A549 (cell line): ENCODE data around the gene SLC13A4. TPM values are rescaled to one million over a fixed set of nuclear protein-coding genes. Genes with fewer than 3 reads are reported as not detected.

ENCODE experiments used
- ATAC-seq, 2 experiments: fragments of 200-7000 bp in 1 of 2; fragments of >200 bp in 1 of 2; cut with Nextera tagmentation in 1 of 2; cut with Tn5 transposase in 1 of 2; 3 replicates each; pipeline versions ENCODE4 v1.8.0 to v1.9.1; 2018 to 2020; ENCODE audit warnings: mild to moderate bottlenecking in 1 of 2, moderate library complexity in 1 of 2
- CTCF ChIA-PET: fragments of 300-600 bp; sonication (Branson Sonifier 250); formaldehyde crosslinking; extraction: SDS; loops from one replicate; lab custom pipeline; 2021; ENCODE audit warnings: antibody characterized with exemption, inconsistent platforms; lab: Yijun Ruan, JAX
- POLR2A ChIA-PET: fragments of 350-600 bp; formaldehyde crosslinking; extraction: SDS; loops from one replicate; lab custom pipeline; 2021; ENCODE audit warnings: antibody characterized with exemption, inconsistent platforms; lab: Yijun Ruan, JAX
- DNase-seq, 2 experiments: peaks; one replicate each; pipeline versions ENCODE4 v3.0.0 to v3.0.0-alpha.2; 2011 to 2016; ENCODE audit warnings: low read depth in 1 of 2, low spot score in 1 of 2
- FAIRE-seq: peaks from 2 replicates; lab custom pipeline; 2011; peaks lifted over from hg19 to GRCh38; lab: Jason Lieb, UNC
- H3K27ac ChIP-seq, 2 experiments: fragments of >200 bp; sonication (Bioruptor Twin); formaldehyde crosslinking; 3 replicates each; pipeline ENCODE4 v1.5.1; 2016 to 2017
- H3K4me1 ChIP-seq: fragments of >200 bp; sonication (Bioruptor Twin); formaldehyde crosslinking; 3 replicates; pipeline ENCODE4 v1.6.1; 2016
- H3K4me2 ChIP-seq: fragments of >200 bp; sonication (Bioruptor Twin); formaldehyde crosslinking; 3 replicates; pipeline ENCODE4 v1.6.1; 2016
- H3K4me3 ChIP-seq: fragments of >200 bp; sonication (Bioruptor Twin); formaldehyde crosslinking; 3 replicates; pipeline ENCODE4 v1.5.1; 2016
- H3K9me3 ChIP-seq: fragments of >200 bp; sonication (Bioruptor Twin); formaldehyde crosslinking; 3 replicates; pipeline ENCODE4 v1.6.1; 2016
- ATOH8 ChIP-seq: fragments of 250-450 bp; sonication (Bioruptor Pico); IDR thresholded peaks from 2 replicates; pipeline ENCODE4 v1.5.0; 2020; ENCODE audit warnings: low read depth, mild to moderate bottlenecking, moderate library complexity
- BHLHE40 ChIP-seq: IDR thresholded peaks from 2 replicates; pipeline ENCODE4 v1.6.1; 2012; ENCODE audit warnings: low read depth, low read length, inconsistent platforms
- CBX8 ChIP-seq: fragments of 200-600 bp; sonication (generic); IDR thresholded peaks from 2 replicates; pipeline ENCODE4 v1.6.1; 2016
- CEBPB ChIP-seq, 2 experiments: fragments of >200 bp in 1 of 2; sonication (Bioruptor Twin) in 1 of 2; formaldehyde crosslinking in 1 of 2; IDR thresholded peaks; 2 replicates each; pipeline ENCODE4 v1.6.1; 2012 to 2016
- CHD4 ChIP-seq: fragments of 200-600 bp; sonication (generic); IDR thresholded peaks from 2 replicates; pipeline ENCODE4 v1.6.1; 2016; ENCODE audit warnings: antibody characterized with exemption, mild to moderate bottlenecking, borderline replicate concordance
- CTCF ChIP-seq: fragments of >200 bp; sonication (Bioruptor Twin); formaldehyde crosslinking; IDR thresholded peaks from 3 replicates; pipeline ENCODE4 v1.5.1; 2016
- EHF ChIP-seq: fragments of 250-450 bp; sonication (Bioruptor Pico); IDR thresholded peaks from 2 replicates; pipeline ENCODE4 v1.5.0; 2020; ENCODE audit warnings: mild to moderate bottlenecking
- EP300 ChIP-seq, 2 experiments: fragments of >200 bp; sonication (Bioruptor Twin); formaldehyde crosslinking; IDR thresholded peaks; 2 replicates in 1 of 2; 3 replicates in 1 of 2; pipeline ENCODE4 v1.6.1; 2016 to 2017
- FOSB ChIP-seq: fragments of 250-450 bp; sonication (Bioruptor Pico); IDR thresholded peaks from 2 replicates; pipeline ENCODE4 v1.5.0; 2020; ENCODE audit warnings: mild to moderate bottlenecking, moderate library complexity
- FOSL2 ChIP-seq, 2 experiments: fragments of 450-650 bp in 1 of 2; fragments of >200 bp in 1 of 2; sonication (Bioruptor Twin) in 1 of 2; formaldehyde crosslinking; IDR thresholded peaks; 2 replicates each; pipeline versions ENCODE4 v1.5.0 to v1.6.1; 2016 to 2020; ENCODE audit warnings: mild to moderate bottlenecking in 1 of 2, moderate library complexity in 1 of 2
- GATA3 ChIP-seq: IDR thresholded peaks from 2 replicates; pipeline ENCODE4 v1.6.1; 2012; ENCODE audit warnings: borderline replicate concordance
- HDAC2 ChIP-seq: fragments of 200-600 bp; sonication (generic); IDR thresholded peaks from 2 replicates; pipeline ENCODE4 v1.6.1; 2016
- HEYL ChIP-seq: fragments of 250-450 bp; sonication (Bioruptor Pico); IDR thresholded peaks from 2 replicates; pipeline ENCODE4 v1.8.0; 2021; ENCODE audit warnings: mild to moderate bottlenecking, moderate library complexity
- HMGXB4 ChIP-seq: fragments of 250-450 bp; sonication (Bioruptor Pico); IDR thresholded peaks from 2 replicates; pipeline ENCODE4 v1.5.0; 2021; ENCODE audit warnings: mild to moderate bottlenecking, moderate library complexity, borderline replicate concordance
- JUNB ChIP-seq: fragments of >200 bp; sonication (Bioruptor Twin); formaldehyde crosslinking; IDR thresholded peaks from 2 replicates; pipeline ENCODE4 v1.6.1; 2016
- KDM1A ChIP-seq: fragments of 200-600 bp; sonication (generic); IDR thresholded peaks from 2 replicates; pipeline ENCODE4 v1.6.1; 2016; ENCODE audit warnings: low read depth, mild to moderate bottlenecking
- MAFK ChIP-seq: fragments of 450-650 bp; IDR thresholded peaks from 2 replicates; pipeline ENCODE4 v1.6.1; 2014; ENCODE audit not compliant: partially characterized antibody
- NR3C1 ChIP-seq: fragments of >200 bp; sonication (Bioruptor Twin); formaldehyde crosslinking; IDR thresholded peaks from 3 replicates; pipeline ENCODE4 v1.6.1; 2017
- PBX3 ChIP-seq: IDR thresholded peaks from 2 replicates; pipeline ENCODE4 v1.6.1; 2012
- POLR2A ChIP-seq: IDR thresholded peaks from 2 replicates; pipeline ENCODE4 v1.6.1; 2012; ENCODE audit warnings: mild to moderate bottlenecking, low read length
- POLR2AphosphoS2 ChIP-seq: conservative IDR thresholded peaks from 2 replicates; pipeline ENCODE4 v1.6.1; 2012; ENCODE audit warnings: low read length, improper control_type of control experiment, inconsistent platforms
- RARB ChIP-seq: fragments of 250-450 bp; sonication (Bioruptor Pico); IDR thresholded peaks from 2 replicates; pipeline ENCODE4 v1.8.0; 2021; ENCODE audit warnings: mild to moderate bottlenecking, moderate library complexity
- REST ChIP-seq: fragments of 200-600 bp; sonication (generic); IDR thresholded peaks from 2 replicates; pipeline ENCODE4 v1.6.1; 2016; ENCODE audit warnings: antibody characterized with exemption, mild to moderate bottlenecking, moderate library complexity
- RFX5 ChIP-seq: fragments of 450-650 bp; IDR thresholded peaks from 2 replicates; pipeline ENCODE4 v1.7.1; 2014; ENCODE audit warnings: antibody characterized with exemption, mild to moderate bottlenecking, moderate library complexity
- RNF2 ChIP-seq: fragments of 200-600 bp; sonication (generic); IDR thresholded peaks from 2 replicates; pipeline ENCODE4 v1.6.1; 2016; ENCODE audit warnings: low read depth, mild to moderate bottlenecking, antibody characterized with exemption, moderate library complexity, borderline replicate concordance
- SREBF2 ChIP-seq: fragments of 450-650 bp; IDR thresholded peaks from 2 replicates; pipeline ENCODE4 v1.6.1; 2014; ENCODE audit warnings: mild to moderate bottlenecking, moderate library complexity
- ZFP36 ChIP-seq: fragments of 450-650 bp; IDR thresholded peaks from 2 replicates; pipeline ENCODE4 v1.6.1; 2014; ENCODE audit warnings: borderline replicate concordance; ENCODE audit not compliant: partially characterized antibody
- WGBS: methylation state at CpG from one replicate; pipeline ENCODE4 v1.1.6; 2017; ENCODE audit errors: missing lambda C conversion rate; 5-methylcytosine and 5-hydroxymethylcytosine counted together
- polyA plus RNA-seq, 4 experiments: library from polyadenylated mRNA; depleted of rRNA in 3 of 4; stranded (reverse); fragments of >200 nt; fragmentation: RNase III in 1 of 4; extraction: RNeasy Plus Mini Kit Qiagen cat#74134 plus additional on column Dnase treatment in 1 of 4; gene quantifications; 2 replicates in 3 of 4; 3 replicates in 1 of 4; pipeline ENCODE4 v1.2.3, GENCODE V29; 2011 to 2017

The SLC13A4 gene
- polyA plus RNA-seq, 2 of the 4 experiments (the other 2 are of a cell fraction) = not detected

- DNase-seq (no peak), ATAC-seq (no peak)
- Histone ChIP-seq H3K4me2 (no peak overlapping the region), H3K4me3 (no peak overlapping the region), H3K9me3 (no peaks in the 10 kb centered on the region), H3K27ac (no peak overlapping the region), H3K4me1 (no peaks in the 10 kb centered on the region)
- WGBS = 65% methylated on average over 5 of the region's 6 CpGs
- CTCF ChIA-PET = interaction anchor here (1.5 kb wide), 1 partner anchor 462 kb away, joined by 4 read pairs; no protein-coding TSS in a partner anchor
- TF ChIP-seq HDAC2 (no peak), HEYL (CRISPR knock-in tag) (no peak), BHLHE40 (no peak), GATA3 (no peak), POLR2A (no peak), ATOH8 (CRISPR knock-in tag) (no peak), KDM1A (no peak), EP300 (IDR thresholded peaks at IDR 0.05) (no peak), MAFK (no peak), ZFP36 (no peak), CEBPB (IDR thresholded peaks at IDR 0.05) (no peak), CTCF (no peak), EHF (CRISPR knock-in tag) (no peak), NR3C1 (no peak), HMGXB4 (CRISPR knock-in tag) (no peak)
- TF ChIP-seq, all 56 proteins: peak for 0
- no peak for FAIRE-seq
- POLR2A ChIA-PET = no interaction called here
These were observed 8.8 kb upstream of the SLC13A4 start for GRCh38 chr7:135736586-135737305.

GRCh38 chr7:135734343-135734689, 6.3 kb upstream of the SLC13A4 start:
- FAIRE-seq (no peak), ATAC-seq (no peak), DNase-seq (no peak)
- CTCF ChIA-PET = interaction anchor here (1.2 to 1.3 kb wide), 3 partner anchors 8 to 275 kb away, joined by 3 to 5 read pairs (median 4); no protein-coding TSS in a partner anchor
- H3K4me3 ChIP-seq = no peak overlapping the region
- 53% methylated on average over 1 of the region's 1 CpG for WGBS
- TF ChIP-seq SREBF2 (no peak), RNF2 (no peak), FOSB (CRISPR knock-in tag) (no peak), REST (no peak), POLR2AphosphoS2 (no peak), CBX8 (no peak), JUNB (no peak), HEYL (CRISPR knock-in tag) (no peak), POLR2A (no peak), RARB (no peak), PBX3 (no peak), FOSL2 (IDR thresholded peaks at IDR 0.05) (no peak), FOSL2 (CRISPR knock-in tag; IDR thresholded peaks at IDR 0.05) (no peak), EP300 (IDR thresholded peaks at IDR 0.05) (no peak), RFX5 (no peak), CHD4 (no peak), MAFK (no peak)
- H3K9me3 ChIP-seq = no peaks in the 10 kb centered on the region
- POLR2A ChIA-PET = no interaction called here
- no peaks in the 10 kb centered on the region for H3K4me1 ChIP-seq
- no peak overlapping the region for H3K27ac ChIP-seq
- no peak overlapping the region for H3K4me2 ChIP-seq
